Measurements from ENCODE around the gene RUNX2. TPM values are rescaled to one million over a fixed set of nuclear protein-coding genes. Genes with fewer than 3 reads are reported as not detected.

RUNX2 gene
- total and polyA plus RNA-seq, 9 of the 15 experiments (the other 6 are each of a cell fraction or from before 2014, with no cell fraction given): 0.29 to 1.00 (median 0.43) TPM

DNA sequence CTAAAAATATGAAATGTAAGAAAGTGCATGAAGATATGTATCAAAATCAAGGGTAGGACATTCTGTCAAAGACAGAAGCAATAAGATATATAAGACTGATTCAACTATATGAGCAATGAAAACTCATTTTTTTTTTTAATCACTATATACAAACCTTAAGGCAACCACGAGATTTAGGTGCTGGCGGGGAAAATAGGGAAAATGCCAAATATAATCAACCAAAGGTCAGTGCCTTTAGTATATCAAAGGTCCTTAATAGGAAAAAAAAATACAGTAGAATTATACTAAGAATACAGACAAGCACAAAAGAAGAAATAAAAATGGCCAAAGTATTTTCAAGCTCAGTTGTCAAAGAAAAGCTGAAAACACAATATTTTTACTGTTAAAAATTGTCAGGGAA is 25.5 kb downstream of the RUNX2 start (continued):
- TF ChIP-seq HNRNPK (IDR thresholded peaks at IDR 0.05; ENCODE audit: low read depth, low read length, poor library complexity, severe bottlenecking) (no peak), MAFF (IDR thresholded peaks at IDR 0.05; ENCODE audit: low read length) (no peak), ZC3H8 (IDR thresholded peaks at IDR 0.05) (no peak)
- TF ChIP-seq, protein P1, sequence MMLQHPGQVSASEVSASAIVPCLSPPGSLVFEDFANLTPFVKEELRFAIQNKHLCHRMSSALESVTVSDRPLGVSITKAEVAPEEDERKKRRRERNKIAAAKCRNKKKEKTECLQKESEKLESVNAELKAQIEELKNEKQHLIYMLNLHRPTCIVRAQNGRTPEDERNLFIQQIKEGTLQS (IDR thresholded peaks at IDR 0.05): no peak
- TF ChIP-seq, protein P1 (CRISPR knock-in tag; conservative IDR thresholded peaks at IDR 0.05): no peak

DNA sequence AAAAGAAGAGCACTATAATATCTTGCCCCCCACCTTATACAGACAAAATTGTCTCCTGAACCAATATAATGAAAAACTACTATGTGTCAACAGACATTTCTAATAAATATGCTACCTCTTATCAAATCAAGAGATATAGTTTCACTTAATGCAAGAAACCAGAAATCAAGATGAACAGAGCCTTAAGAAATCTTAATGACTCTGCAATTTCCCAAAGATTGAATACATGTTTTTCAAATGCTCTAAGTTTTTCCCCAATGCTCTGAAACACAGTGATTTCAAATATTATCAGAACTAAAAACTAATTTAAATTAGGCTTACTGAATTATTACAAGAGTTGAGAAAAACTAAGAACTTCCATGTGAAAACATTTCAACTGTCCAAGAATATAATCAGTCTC is 36.3 kb downstream of the RUNX2 start:
- no peak overlapping the region for H3K4me2 ChIP-seq (ENCODE audit: insufficient read depth, low read length)
- intact Hi-C loops (cut with micrococcal nuclease): no loop called here
- no TSS peak for BruUV-seq (replicated peaks)
- no peaks in the 10 kb centered on the region for H3K36me3 ChIP-seq (ENCODE audit: control insufficient read depth, insufficient read depth, low read length)
- no peaks in the 10 kb centered on the region for H3K27me3 ChIP-seq (ENCODE audit: control insufficient read depth in 2 of 2, insufficient read depth in 2 of 2, low read length in 2 of 2)
- H3K9me1 ChIP-seq (ENCODE audit: control insufficient read depth, insufficient read depth, low read length): no peaks in the 10 kb centered on the region
- no peak for ATAC-seq
- DNase-seq (ENCODE audit: extremely low read depth in 1 of 4, low spot score in 3 of 4): no peak
- in situ Hi-C loops (cut with MboI): no loop called here
- no peak overlapping the region for H2AFZ ChIP-seq (ENCODE audit: low read depth, low read length)
- H3K9ac ChIP-seq (ENCODE audit: insufficient read depth in 1 of 2, low read depth in 2 of 2, low read length in 2 of 2): no peak overlapping the region
- no peaks in the 10 kb centered on the region for H3K79me2 ChIP-seq (ENCODE audit: control insufficient read depth, insufficient read depth, low read length)
- ChIA-PET POLR2A (interaction anchor here (0.7 to 2.1 kb wide), 2 partner anchors 13 to 538 kb away, joined by 3 to 7 read pairs; partner anchors contain the start of gene SUPT3H), CTCF (ENCODE audit: low intra/inter-chr PET ratio) (no interaction called here)
- H3K9me3 ChIP-seq (replicated peaks; ENCODE audit: control insufficient read depth, insufficient read depth, low read depth, low read length): no peaks in the 10 kb centered on the region
- H4K20me1 ChIP-seq (replicated peaks; ENCODE audit: control insufficient read depth, insufficient read depth, low read length): no peaks in the 10 kb centered on the region
- no peak overlapping the region for H3K4me3 ChIP-seq
- no peaks in the 10 kb centered on the region for H3K4me1 ChIP-seq (replicated peaks in 1 of 2; ENCODE audit: control insufficient read depth in 2 of 2, insufficient read depth in 2 of 2, low read length in 2 of 2)
- H3K27ac ChIP-seq (ENCODE audit: extremely low read depth, low read depth, low read length): no peak overlapping the region
- FAIRE-seq: no peak
- TF ChIP-seq PHB (CRISPR knock-in tag; IDR thresholded peaks at IDR 0.05) (no peak), HCFC1 (IDR thresholded peaks at IDR 0.05; ENCODE audit: low read depth, low read length) (no peak), ATF7 (IDR thresholded peaks at IDR 0.05) (no peak), MTA1 (IDR thresholded peaks at IDR 0.05; ENCODE audit: borderline replicate concordance) (no peak), RBFOX2 (IDR thresholded peaks at IDR 0.05; ENCODE audit: low read depth, low read length) (no peak), NFE2 (IDR thresholded peaks at IDR 0.05; ENCODE audit: low read depth) (peak; percentile 46), GABPA (tag; conservative IDR thresholded peaks at IDR 0.05; ENCODE audit: low read depth) (no peak), GATAD2B (IDR thresholded peaks at IDR 0.05; ENCODE audit: borderline replicate concordance) (no peak), MAFF (IDR thresholded peaks at IDR 0.05; ENCODE audit: low read length) (0 out of 2 replicates have a peak, but pooled peaks have one; percentile 6), MAFG (tag; conservative IDR thresholded peaks at IDR 0.05) (peak; percentile 52)
- TF ChIP-seq, protein P2, sequence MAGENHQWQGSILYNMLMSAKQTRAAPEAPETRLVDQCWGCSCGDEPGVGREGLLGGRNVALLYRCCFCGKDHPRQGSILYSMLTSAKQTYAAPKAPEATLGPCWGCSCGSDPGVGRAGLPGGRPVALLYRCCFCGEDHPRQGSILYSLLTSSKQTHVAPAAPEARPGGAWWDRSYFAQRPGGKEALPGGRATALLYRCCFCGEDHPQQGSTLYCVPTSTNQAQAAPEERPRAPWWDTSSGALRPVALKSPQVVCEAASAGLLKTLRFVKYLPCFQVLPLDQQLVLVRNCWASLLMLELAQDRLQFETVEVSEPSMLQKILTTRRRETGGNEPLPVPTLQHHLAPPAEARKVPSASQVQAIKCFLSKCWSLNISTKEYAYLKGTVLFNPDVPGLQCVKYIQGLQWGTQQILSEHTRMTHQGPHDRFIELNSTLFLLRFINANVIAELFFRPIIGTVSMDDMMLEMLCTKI (IDR thresholded peaks at IDR 0.05; ENCODE audit: partially characterized antibody): no peak
- TF ChIP-seq, protein P3, sequence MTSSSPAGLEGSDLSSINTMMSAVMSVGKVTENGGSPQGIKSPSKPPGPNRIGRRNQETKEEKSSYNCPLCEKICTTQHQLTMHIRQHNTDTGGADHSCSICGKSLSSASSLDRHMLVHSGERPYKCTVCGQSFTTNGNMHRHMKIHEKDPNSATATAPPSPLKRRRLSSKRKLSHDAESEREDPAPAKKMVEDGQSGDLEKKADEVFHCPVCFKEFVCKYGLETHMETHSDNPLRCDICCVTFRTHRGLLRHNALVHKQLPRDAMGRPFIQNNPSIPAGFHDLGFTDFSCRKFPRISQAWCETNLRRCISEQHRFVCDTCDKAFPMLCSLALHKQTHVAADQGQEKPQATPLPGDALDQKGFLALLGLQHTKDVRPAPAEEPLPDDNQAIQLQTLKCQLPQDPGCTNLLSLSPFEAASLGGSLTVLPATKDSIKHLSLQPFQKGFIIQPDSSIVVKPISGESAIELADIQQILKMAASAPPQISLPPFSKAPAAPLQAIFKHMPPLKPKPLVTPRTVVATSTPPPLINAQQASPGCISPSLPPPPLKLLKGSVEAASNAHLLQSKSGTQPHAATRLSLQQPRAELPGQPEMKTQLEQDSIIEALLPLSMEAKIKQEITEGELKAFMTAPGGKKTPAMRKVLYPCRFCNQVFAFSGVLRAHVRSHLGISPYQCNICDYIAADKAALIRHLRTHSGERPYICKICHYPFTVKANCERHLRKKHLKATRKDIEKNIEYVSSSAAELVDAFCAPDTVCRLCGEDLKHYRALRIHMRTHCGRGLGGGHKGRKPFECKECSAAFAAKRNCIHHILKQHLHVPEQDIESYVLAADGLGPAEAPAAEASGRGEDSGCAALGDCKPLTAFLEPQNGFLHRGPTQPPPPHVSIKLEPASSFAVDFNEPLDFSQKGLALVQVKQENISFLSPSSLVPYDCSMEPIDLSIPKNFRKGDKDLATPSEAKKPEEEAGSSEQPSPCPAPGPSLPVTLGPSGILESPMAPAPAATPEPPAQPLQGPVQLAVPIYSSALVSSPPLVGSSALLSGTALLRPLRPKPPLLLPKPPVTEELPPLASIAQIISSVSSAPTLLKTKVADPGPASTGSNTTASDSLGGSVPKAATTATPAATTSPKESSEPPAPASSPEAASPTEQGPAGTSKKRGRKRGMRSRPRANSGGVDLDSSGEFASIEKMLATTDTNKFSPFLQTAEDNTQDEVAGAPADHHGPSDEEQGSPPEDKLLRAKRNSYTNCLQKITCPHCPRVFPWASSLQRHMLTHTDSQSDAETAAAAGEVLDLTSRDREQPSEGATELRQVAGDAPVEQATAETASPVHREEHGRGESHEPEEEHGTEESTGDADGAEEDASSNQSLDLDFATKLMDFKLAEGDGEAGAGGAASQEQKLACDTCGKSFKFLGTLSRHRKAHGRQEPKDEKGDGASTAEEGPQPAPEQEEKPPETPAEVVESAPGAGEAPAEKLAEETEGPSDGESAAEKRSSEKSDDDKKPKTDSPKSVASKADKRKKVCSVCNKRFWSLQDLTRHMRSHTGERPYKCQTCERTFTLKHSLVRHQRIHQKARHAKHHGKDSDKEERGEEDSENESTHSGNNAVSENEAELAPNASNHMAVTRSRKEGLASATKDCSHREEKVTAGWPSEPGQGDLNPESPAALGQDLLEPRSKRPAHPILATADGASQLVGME (CRISPR knock-in tag; IDR thresholded peaks at IDR 0.05): no peak

Measured in K562 (cell line).